Activated T-cell treated with anti-CD3 and anti-CD28 coated beads for 4 hours (primary cell): ENCODE results near the gene EIF2S1.
"Not testable (repeated sequence)": the region's sequence is repeated elsewhere in the genome, so short reads cannot be mapped to it uniquely, and the experiment has no call there.

Experiments
- DNase-seq: peaks from one replicate; pipeline ENCODE4 v3.0.0-alpha.2; 2020

The EIF2S1 gene

DNA sequence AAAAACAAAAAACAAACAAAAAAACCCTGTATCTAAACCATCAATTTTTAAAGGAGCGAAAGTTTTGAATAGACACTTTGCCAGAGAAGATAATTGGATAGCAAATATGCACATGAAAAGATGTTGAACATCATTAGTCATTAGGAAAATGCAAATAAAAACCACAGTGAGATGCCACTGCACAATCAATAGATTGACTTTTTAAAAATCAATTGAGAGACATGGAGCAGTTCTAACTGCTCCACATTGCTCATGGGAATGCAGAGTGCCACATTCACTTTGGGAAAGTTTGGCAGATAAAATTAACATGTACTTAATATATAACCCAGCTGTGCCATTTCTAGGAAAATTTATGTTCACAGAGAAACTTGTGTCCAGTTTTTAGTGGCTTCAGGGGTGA is 12.7 kb downstream of the EIF2S1 start:
- no peak for DNase-seq

DNA sequence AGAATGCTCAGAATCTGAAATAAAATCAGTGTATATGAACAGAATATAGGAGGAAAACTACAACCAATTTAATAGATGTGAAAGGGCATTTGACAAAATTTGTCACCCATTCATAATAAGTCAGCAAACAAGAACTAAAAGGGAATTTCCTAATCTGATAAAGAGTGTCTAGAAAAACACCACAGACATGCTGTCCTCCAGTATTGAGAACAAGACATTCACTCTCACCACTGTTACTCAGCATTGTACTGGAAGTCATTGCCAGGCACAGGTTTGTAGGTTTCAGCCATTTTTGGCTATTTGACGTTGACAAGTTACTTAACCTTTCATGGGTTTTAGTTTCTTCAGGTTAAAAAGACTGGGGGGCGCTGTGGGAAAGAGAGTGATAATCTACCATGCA is 13.2 kb downstream of the EIF2S1 start:
- no peak for DNase-seq

DNA sequence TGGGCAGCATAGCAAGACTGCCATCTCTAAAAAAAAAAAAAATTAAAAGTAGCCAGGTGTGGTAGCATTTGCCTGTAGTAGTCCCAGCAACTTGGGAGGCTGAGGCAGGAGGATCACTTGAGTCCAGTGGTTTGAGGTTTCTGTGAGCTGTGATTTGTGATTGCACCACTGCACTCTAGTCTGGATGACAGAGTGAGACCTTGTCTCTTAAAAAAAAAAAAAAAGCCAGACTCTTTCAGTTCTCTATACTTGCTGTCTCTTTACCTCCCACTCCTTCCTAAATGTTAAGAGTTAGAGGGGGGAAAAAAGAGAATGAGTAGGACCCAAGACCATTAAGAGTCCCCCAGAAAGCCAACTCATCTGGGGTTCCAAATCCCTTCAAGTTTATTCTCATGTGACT is 17.8 kb downstream of the EIF2S1 start:
- no peak for DNase-seq

DNA sequence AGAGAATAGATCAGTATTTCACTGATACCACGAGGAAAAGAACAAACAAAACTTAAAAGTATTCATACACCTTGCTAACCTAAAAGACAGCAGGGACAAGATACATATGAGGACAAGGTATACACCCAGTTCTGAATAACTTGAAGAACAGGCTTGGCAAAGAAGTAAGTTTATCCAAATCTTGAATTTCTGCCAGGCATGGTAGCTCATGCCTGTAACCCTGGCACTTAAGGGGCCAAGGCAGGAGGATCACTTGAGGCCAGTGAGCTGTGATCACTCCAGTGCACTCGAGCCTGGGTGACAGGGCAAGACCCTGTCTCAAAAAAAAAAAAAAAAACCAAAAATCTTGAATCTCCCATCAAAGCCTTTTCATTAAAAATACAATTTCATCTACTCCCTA is 25.0 kb downstream of the EIF2S1 start:
- no peak for DNase-seq

DNA sequence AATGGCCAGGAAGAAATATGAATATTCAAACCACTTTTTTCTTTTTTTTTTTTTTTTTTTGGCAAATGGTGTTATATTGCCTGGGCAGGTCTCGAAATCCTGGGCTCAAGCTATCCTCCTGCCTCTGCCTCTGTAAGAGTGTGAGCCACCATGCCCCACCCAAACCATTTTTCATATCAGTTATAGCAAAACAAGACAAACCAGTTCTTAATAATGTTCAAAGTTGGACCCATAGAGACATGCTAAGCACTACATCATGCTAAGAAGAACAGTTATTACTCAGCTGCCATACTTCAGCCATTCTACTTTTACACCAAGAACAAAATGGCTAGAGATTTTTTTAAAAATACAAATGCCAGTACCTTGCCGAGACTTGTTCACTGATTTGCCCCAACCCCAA is 25.5 kb downstream of the EIF2S1 start:
- DNase-seq = no peak

DNA sequence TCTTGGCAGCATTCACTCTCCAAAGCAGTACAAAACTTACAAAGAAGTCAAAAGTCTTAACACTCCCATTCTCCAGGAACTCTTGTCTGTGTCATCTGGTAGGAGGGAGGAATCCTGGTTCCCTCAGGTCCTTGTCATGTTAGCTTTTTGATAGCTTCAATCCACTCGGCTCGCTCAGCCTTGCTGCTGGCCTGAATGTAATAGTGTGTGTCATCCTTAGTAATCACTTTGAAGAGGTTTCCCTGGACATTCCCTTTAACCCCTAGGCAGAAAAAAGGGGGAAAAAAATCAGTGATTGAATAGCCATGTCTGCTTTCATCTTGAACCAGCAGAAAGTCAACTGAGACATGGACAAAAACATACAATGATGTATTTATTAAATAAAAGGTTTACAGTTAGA is 27.1 kb downstream of the EIF2S1 start:
- no peak for DNase-seq

DNA sequence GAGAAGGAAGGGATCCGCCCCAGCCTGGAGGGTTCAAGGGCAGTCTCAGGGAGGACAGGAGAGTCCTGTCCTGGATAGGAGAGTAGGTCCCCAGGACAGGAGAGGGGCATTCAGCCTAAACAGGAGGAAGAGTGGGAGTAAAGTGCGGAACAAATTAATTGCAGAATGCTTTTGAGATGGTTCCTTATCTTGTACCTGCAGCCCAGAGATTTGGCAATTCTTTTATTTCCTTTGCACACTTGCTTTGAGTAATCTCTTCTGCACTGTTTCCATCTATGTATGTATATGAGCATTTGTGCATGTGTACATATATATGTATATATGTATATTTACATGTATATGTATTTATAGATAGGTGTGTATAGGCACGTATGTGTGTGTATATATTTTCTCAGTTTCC is 29.1 kb downstream of the EIF2S1 start:
- no peak for DNase-seq

DNA sequence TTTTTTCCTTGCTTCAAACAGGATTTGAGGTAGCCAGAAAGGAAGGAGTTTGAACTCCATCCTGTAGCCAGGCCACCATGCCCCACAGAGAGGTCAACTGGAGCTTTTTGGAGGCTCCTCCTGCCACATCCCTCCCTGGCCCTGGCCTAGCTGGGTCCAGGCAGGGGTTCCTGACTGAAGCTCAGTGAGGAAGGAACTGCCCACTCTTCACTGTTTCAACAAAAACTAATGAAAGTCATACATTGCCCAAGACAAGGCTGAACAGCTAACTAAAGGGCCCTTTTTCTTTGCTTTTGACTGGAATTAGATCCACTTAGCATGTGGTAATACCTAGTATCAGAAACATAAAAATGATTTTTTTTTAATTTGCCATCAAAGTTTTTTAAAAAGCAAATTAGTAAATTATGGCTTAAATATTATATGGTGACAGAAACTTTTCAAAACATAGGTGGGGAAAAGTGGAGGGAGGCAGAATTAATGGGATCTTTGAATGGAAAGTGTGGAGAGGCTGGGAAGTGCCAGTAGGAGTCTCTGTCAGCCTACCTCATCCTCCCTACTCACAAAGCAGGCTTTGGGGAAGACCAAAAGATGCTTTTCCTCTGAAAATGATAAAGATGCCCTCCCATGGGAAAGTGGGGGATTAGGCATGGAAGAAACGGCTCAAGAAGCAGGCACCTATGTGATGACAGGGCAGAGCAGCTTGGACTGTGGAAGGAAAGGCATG is 29.8 kb downstream of the EIF2S1 start:
- no peak for DNase-seq

DNA sequence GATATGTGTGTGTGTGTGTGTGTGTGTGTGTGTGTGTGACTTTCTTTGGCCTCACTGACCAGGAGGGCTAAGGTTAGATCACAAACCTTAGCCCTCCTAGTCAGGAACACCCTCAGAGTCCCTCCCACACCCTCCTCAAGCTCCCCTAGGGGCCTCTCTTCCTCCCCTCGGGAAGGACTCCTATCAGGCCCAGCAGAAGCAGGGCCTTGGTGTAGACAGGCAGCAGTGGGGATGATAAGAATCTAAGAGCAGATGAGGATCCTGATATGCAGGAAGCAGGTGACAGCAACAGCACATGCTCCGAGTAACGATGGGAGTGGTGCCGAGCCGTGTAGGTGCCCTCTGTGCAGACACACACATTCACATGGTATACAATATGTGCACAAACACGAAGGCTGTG is 31.1 kb downstream of the EIF2S1 start:
- no peak for DNase-seq

DNA sequence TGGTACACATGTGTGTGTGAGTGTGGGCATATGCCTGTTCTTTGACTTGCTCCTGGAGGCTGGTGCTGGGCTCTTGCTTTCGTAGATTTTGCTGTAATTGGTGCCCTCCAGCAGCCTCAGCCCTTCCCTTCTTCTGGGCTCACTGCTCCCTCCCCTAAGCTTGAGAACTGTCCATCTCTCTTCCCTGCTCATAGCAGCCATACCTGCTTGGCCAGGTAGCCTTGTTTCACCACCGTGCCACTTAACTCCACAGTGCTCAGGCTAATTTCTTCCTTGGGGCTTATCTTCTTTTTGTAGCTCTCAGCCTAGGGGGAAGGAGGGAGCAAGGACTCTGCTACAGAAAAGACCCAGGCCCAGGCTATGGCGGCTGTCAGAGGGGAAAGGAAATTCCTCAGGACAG is 32.0 kb downstream of the EIF2S1 start:
- no peak for DNase-seq

DNA sequence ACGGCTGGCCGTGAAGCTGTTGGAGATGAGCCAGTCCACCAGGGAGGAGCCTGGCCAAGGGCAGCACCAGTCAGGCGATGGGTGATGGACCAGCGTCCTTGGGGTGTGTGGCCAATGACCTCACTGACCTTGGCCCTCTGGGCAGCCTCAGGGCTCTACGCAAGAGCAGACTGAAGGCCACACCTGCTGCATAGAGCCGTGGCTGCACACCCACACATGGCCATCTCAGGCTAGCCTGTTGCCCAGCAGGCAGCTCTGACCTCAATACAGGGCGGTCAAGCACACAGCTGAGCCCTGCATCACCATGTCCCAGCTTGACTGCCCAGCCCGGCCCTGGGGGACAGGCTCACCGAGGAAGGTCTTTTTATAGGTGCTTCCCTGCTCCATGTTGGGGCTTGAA is 32.7 kb downstream of the EIF2S1 start:
- no peak for DNase-seq

DNA sequence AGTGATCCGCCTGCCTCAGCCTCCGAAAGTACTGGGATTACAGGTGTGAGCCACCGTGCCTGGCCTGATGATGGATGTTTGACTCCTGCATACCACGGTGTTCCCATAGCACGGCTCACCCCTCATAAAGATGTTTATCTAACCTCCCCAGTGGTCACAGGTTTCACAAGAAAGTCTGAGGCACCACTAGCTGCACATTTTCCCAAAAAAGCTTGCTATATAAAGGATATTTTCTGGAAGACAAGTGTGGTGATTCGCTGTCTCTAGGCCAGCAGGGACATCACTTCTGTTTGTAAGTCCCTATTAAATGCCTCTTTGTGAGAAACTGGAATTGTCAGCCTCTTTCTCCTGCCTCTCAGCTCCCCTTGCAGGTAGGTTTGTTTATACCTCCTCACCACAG is 33.6 kb downstream of the EIF2S1 start:
- DNase-seq = no peak

DNA sequence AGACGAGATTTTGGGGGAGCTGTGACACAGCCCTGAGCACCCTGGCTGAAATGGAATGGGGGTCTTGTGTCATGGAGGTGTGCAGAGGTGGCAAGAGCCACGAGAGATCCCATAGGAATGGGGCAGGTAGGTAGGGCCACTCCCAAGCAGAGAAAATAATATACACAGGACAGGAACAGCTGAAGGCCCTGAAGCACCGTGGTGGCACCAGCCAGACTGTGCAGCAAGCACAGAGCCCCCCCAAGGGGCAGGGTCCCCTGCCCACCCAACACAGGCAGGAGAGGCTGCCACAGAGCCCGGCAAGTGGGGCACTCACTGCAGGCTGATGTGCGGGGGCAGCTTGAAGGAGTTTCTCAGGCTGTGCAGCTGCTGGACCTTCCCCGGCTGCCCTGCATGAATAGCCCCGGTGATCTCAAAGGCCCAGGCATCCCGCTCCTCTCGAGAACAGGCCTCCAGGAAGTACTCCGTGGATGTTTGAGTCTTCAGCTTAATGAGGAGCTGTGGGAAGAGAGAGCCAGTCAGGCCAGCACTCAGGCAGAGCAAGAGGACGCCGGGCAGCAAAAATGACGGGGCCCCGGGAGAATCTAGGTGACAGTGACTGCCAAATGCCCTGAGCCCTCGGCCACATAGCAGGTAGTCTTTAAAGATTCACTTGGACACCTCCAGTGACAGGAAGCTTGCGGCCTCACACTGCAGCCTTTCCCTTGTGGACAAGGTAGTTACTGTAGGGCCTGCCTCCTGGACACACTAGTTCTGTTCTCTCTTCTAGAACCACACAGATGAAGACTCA is 35.2 kb downstream of the EIF2S1 start:
- DNase-seq = no peak

DNA sequence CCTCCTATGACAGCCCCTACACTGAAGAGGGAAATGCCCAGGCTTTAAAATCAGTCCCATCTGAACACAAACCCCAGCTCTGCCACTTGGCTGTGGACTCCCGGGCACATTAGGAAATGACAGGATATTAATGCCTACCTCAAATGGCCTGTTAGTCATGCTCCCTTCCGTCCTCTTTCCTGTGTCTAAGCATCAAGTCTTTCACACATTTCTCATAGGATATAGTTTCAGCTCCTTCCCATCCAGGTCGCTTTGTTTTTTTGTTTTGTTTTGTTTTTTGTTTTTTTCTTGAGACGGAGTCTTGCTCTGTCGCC is 35.7 kb downstream of the EIF2S1 start:
- no peak for DNase-seq

DNA sequence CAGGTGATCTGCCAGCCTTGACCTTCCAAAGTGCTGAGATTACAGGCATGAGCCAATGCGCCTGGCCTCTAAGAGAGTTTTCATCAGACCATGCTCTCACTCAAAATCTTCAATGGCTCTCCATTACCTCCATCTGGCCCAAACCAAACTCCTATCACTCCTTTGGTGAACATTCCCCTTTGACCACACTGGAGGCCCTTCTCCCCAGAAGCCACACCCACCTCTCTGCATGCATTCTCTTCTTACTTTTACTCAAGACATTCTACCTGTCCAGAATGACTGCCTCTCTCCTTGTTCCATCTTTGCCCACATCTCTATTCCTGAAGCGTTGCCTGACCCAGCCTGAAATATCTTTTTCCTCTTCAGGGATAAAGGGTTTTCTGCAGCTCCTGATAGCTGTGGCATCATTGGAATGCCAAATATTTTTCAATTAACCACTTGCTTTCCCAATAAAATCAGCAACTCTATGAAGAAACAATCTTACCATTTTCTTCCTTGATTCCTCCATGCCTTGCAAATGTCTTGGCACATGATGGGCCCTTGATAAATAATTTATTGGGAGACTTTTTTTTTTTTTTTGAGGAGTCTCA is 36.3 kb downstream of the EIF2S1 start:
- no peak for DNase-seq

DNA sequence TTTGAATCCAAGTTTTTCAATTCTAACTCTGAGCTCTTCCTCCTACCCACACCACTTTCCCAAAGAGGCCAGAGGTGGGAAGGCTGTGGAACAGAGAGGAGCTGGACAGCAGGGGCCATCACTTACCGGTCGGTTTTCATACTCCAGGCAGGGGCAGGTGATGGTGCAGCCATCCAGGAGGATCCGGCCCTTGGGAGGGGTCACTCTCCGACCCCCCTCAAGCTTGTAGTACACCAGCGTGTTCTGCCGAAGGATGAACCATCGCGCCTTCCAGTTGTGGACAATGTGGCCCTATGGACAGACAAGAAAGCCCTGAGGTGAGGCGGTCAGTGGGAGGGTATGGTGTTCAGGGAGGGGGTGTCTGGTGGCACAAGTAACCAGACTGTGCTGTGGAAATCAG is 37.4 kb downstream of the EIF2S1 start:
- no peak for DNase-seq

DNA sequence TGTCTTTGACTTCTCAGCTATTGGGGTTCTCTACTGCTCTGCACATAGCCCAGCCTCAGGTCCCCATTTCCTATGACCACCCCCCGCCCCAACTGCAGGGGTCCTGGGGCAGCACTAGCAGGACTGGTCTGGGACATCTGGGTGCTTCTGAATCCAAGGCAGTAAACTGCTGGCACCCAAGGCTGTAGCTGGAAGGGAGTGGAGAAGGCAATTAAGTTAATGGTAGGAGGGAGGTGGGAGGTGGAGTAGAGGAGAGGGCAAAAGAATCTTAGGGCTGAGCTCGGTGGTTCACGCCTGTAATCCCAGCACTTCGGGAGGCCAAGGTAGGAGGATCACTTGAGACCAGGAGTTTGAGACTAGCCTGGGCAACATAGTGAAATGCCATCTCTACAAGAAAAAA is 40.3 kb downstream of the EIF2S1 start:
- no peak for DNase-seq

DNA sequence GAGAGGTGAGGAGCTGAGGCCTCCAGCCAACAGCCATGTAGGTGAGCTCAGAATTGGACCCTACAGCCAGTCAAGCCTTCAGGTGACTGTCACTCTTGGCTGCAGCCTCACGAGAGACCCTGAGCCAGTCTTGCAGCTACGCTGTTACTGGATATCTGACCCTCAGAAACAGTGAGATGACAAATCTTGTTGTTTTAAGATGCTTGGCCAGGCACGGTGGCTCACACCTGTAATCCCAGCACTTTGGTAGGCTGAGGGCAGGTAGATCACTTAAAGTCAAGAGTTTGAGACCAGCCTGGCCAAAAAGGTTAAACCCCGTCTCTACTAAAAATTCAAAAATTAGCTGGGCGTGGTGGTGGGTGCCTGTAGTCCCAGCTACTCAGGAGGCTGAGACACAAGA is 45.6 kb downstream of the EIF2S1 start:
- no peak for DNase-seq

DNA sequence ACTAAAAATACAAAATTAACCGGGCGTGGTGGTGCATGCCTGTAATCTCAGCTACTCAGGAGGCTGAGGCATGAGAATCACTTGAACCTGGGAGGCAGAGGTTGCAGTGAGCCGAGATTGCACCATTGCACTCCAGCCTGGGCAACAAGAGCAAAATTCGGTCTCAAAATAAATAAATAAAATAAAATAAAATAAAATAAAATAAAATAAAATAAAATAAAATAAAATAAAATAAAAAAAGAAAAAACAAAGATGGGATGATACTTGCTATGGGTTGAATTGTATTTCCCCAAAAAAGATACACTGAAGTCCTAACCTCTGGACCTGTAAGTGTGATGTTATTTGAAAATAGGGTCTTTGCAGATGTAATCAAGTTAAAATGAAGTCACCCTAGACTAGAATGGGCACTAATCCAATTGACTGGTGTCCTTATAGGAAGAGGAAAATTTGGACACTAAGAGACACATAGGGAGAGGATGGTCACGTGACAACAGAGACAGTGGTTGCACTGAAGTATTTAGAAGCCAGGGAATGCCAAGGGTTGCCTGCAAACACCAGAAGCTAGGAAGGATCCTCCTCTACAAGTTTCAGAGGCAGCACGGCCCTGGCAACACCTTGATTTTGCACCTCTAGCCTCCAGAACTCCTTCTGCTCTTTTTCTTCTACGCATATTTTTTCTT is 48.1 kb downstream of the EIF2S1 start:
- DNase-seq = not testable (repeated sequence)

DNA sequence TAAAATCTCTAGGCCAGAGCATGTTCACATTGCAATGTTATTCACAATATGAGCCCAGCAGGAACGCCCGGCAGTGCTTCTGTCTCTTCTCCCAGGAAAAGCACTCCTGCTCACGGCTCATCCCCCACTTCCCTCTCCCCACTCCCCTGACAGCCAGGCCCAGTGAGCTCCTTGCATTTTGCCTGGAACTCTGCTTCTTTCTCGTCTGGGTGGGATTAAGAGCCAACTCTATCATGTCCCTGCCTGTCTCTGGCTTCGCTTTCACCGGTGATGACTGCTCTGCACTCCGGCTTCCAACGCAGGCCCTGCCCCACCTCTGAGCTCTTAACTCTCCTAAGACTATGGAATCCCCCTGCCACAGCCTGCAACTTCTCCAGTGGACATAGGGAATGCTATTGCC is 49.3 kb downstream of the EIF2S1 start:
- no peak for DNase-seq

DNA sequence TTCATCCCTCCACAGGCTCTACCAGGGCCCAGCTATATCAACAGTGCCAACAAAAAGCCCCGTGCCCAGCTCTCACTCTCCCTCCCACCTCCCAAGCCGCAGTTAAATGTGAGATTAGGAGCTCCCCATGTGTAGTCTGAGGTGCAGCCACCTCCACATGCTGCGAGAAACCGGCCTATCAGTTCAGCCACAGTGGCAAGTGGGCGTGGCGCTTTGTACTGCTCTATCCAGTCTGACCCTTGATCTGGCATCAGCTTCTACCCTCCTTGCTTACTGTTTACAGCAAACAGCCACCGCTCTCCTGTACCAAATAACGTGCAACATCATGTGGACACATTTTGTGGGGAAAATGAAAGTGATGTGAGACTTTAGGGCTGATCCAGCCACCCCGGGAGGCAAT is 50.2 kb downstream of the EIF2S1 start:
- DNase-seq = no peak

DNA sequence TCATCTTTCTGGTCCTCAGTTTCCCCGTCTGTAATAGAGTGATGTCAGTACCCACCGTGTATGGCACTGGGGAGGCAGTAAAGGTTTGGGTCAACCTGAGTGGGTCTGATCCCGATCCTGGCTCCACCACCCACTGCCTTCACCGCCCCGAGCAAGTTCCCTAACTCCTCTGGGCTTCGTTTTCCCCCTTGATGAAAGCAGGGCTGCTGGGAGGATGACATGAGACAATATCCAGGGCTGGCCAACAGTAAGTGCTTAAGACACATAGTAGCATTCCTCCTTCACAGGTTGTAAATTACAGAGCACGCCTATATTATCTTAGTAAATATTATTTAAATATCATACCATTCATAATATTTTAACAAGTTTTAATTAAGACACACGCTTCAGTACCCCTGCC is 51.2 kb downstream of the EIF2S1 start:
- no peak for DNase-seq

DNA sequence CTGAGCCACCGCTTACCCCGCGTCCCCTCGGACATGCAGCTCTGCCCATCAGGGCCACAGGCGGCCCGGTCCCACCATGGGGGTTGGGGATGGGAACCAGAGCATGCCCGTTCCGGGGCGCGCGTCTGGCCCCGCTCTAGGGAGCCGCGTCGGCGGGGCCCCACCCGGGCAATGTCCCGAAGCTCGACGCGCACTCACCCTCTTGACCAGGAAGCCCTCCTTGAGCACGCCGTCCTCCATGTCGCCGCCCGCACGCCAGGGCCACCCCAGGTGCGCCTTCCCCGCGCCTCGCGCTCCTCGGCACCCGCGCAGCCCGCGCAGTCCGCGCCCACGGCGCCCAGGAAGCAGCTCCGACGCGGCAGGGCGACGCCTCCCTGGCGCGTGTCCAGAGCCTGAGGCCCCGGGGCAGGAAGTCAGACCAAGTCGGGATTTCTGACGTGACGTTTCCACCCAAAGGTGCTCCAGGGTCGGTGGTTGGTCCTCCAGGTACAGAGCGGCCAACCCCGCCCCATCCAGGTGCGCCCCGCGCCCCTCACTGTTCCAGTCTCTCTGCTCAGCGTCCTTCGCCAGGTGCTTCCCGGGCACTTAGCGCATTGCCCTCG is 51.8 kb downstream of the EIF2S1 start, which contains the start of gene PLEK2:
Gene PLEK2, minus strand, starts transcription at position 346 of the 602 bp plus-strand sequence. Its CDS starts 106 bp downstream, at position 240.
- DNase-seq = peak; percentile 9
